WTC11 (cell line): Measurements from ENCODE around the gene ATXN2L. TPM values are rescaled to one million over a fixed set of nuclear protein-coding genes. Genes with fewer than 3 reads are reported as not detected.

Source experiments
- AR ChIP-seq: fragments of 250-450 bp; sonication (Bioruptor Pico); IDR thresholded peaks from 2 replicates; pipeline ENCODE4 v1.9.0; 2021; ENCODE audit warnings: mild to moderate bottlenecking
- ARID4B ChIP-seq: sonication (generic); formaldehyde crosslinking; IDR thresholded peaks from 2 replicates; pipeline ENCODE4 v1.8.0; 2023; ENCODE audit warnings: missing genetic modification reagents, mild to moderate bottlenecking, borderline replicate concordance
- CTCF ChIP-seq: fragments of 200-600 bp; IDR thresholded peaks from 2 replicates; pipeline ENCODE4 v1.8.0; 2022; ENCODE audit warnings: antibody characterized with exemption
- E2F4 ChIP-seq: sonication (generic); formaldehyde crosslinking; IDR thresholded peaks from 2 replicates; pipeline ENCODE4 v1.8.1; 2022; ENCODE audit warnings: low read depth, mild to moderate bottlenecking, moderate library complexity, missing genetic modification reagents, borderline replicate concordance
- E2F5 ChIP-seq: sonication (generic); formaldehyde crosslinking; IDR thresholded peaks from 2 replicates; pipeline ENCODE4 v1.8.1; 2022; ENCODE audit warnings: mild to moderate bottlenecking, moderate library complexity, missing genetic modification reagents
- ETV6 ChIP-seq: sonication (generic); formaldehyde crosslinking; IDR thresholded peaks from 2 replicates; pipeline ENCODE4 v1.8.1; 2022; ENCODE audit warnings: mild to moderate bottlenecking, missing genetic modification reagents
- FOXP1 ChIP-seq: sonication (generic); formaldehyde crosslinking; IDR thresholded peaks from 2 replicates; pipeline ENCODE4 v1.8.0; 2022; ENCODE audit warnings: missing genetic modification reagents, mild to moderate bottlenecking, moderate library complexity, borderline replicate concordance
- KAT7 ChIP-seq: sonication (generic); formaldehyde crosslinking; IDR thresholded peaks from 2 replicates; pipeline ENCODE4 v1.8.1; 2023; ENCODE audit warnings: missing genetic modification reagents, mild to moderate bottlenecking, borderline replicate concordance
- MXD4 ChIP-seq: fragments of 250-450 bp; sonication (Bioruptor Pico); IDR thresholded peaks from 2 replicates; pipeline ENCODE4 v1.8.0; 2021; ENCODE audit warnings: mild to moderate bottlenecking, moderate library complexity, borderline replicate concordance
- NFE2L1 ChIP-seq: sonication (generic); formaldehyde crosslinking; IDR thresholded peaks from 2 replicates; pipeline ENCODE4 v1.8.1; 2023; ENCODE audit warnings: missing genetic modification reagents
- TEAD4 ChIP-seq: sonication (generic); formaldehyde crosslinking; IDR thresholded peaks from 2 replicates; pipeline ENCODE4 v1.8.0; 2022; ENCODE audit warnings: mild to moderate bottlenecking, missing genetic modification reagents
- ZBTB21 ChIP-seq: sonication (generic); formaldehyde crosslinking; IDR thresholded peaks from 2 replicates; pipeline ENCODE4 v1.8.1; 2023; ENCODE audit warnings: mild to moderate bottlenecking, missing genetic modification reagents, borderline replicate concordance
- ZNF219 ChIP-seq: sonication (generic); formaldehyde crosslinking; IDR thresholded peaks from 2 replicates; pipeline ENCODE4 v1.8.0; 2023; ENCODE audit warnings: missing genetic modification reagents, mild to moderate bottlenecking, borderline replicate concordance
- ZNF232 ChIP-seq: sonication (generic); formaldehyde crosslinking; IDR thresholded peaks from 2 replicates; pipeline ENCODE4 v1.8.0; 2022; ENCODE audit warnings: mild to moderate bottlenecking, missing genetic modification reagents
- ZNF317 ChIP-seq: sonication (generic); formaldehyde crosslinking; IDR thresholded peaks from 2 replicates; pipeline ENCODE4 v1.8.1; 2023; ENCODE audit warnings: low read depth, mild to moderate bottlenecking, moderate library complexity, missing genetic modification reagents, borderline replicate concordance
- ZNF532 ChIP-seq: fragments of 250-450 bp; sonication (Bioruptor Pico); IDR thresholded peaks from 2 replicates; pipeline ENCODE4 v1.9.0; 2021; ENCODE audit warnings: mild to moderate bottlenecking, borderline replicate concordance
- total RNA-seq: library from RNA; stranded (reverse); gene quantifications from 3 replicates; pipeline ENCODE4 v1.2.3, GENCODE V29; 2021
- TF ChIP-seq, protein P1 (sequence below): sonication (generic); formaldehyde crosslinking; IDR thresholded peaks from 2 replicates; pipeline ENCODE4 v1.8.0; 2022; ENCODE audit warnings: mild to moderate bottlenecking, missing genetic modification reagents
- TF ChIP-seq, protein P2 (sequence below): sonication (generic); formaldehyde crosslinking; IDR thresholded peaks from 2 replicates; pipeline ENCODE4 v1.8.1; 2023; ENCODE audit warnings: mild to moderate bottlenecking, missing genetic modification reagents, moderate library complexity

The ATXN2L gene
- total RNA-seq, 1 experiment from 2014 or later: 243 TPM

DNA sequence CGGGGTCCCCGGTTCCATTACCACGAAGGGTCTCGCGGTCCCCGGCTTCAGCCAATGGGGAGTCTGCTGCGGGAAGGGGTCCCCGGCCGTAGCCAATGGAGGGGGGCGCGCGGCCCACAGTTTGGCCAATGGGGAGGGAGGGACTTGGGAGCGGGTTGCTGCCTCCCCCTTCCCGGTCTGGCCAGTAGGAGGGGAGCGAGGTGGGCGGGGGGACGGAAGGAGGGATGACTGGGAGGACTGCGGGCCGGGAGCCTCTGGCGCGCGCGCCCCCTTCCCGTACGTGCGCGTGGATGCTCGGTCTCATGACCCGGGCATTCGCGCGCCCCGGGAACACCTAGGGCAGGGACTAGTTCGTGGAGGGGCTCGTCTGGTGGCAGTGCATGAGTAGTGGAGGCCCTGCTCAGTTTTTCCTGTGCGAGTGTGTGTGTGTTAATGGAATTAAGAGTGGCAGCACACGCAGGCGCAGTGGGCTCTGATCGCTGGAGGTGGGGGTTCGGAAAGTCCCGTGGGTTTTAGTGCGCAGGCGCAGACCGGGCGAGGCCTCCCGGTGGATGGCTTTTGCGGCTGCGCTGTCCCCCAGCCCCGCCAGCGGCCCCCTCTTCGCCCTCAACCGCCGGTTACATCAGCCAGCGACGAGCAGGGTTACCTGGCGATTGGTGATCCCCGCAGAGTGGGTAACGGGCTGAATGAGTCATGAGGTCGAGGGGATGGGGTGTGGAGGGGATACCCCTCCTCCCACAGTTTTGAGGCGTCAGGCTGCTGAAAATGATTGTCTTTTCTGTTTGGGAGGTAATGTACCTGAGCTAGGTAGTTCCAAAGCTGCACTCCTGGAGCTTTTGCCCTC is 1.3 kb downstream of the ATXN2L start (continued):
- TF ChIP-seq, protein P1, sequence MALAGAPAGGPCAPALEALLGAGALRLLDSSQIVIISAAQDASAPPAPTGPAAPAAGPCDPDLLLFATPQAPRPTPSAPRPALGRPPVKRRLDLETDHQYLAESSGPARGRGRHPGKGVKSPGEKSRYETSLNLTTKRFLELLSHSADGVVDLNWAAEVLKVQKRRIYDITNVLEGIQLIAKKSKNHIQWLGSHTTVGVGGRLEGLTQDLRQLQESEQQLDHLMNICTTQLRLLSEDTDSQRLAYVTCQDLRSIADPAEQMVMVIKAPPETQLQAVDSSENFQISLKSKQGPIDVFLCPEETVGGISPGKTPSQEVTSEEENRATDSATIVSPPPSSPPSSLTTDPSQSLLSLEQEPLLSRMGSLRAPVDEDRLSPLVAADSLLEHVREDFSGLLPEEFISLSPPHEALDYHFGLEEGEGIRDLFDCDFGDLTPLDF (CRISPR knock-in tag): no peak
- TF ChIP-seq ZNF219 (CRISPR knock-in tag) (no peak), ZNF232 (CRISPR knock-in tag) (no peak), KAT7 (peak; percentile 70; the same call in 1 of the 2 replicates), FOXP1 (CRISPR knock-in tag) (0 out of 2 replicates have a peak, but pooled peaks have one; percentile 16), AR (CRISPR knock-in tag) (no peak), MXD4 (CRISPR knock-in tag) (no peak), ZBTB21 (CRISPR knock-in tag) (no peak), ZNF532 (CRISPR knock-in tag) (no peak), ZNF317 (CRISPR knock-in tag) (no peak), E2F4 (CRISPR knock-in tag) (0 out of 2 replicates have a peak, but pooled peaks have one; percentile 26), CTCF (no peak), E2F5 (CRISPR knock-in tag) (0 out of 2 replicates have a peak, but pooled peaks have one; percentile 67), NFE2L1 (CRISPR knock-in tag) (no peak), TEAD4 (no peak; the same call in 1 of the 2 replicates), ETV6 (CRISPR knock-in tag) (no peak; the same call in 1 of the 2 replicates), ARID4B (CRISPR knock-in tag) (0 out of 2 replicates have a peak, but pooled peaks have one; percentile 46)
- TF ChIP-seq, protein P2, sequence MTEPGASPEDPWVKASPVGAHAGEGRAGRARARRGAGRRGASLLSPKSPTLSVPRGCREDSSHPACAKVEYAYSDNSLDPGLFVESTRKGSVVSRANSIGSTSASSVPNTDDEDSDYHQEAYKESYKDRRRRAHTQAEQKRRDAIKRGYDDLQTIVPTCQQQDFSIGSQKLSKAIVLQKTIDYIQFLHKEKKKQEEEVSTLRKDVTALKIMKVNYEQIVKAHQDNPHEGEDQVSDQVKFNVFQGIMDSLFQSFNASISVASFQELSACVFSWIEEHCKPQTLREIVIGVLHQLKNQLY: no peak
